AML-193 (cell line): Measurements from ENCODE around the gene RGP1.

Source experiments
- DNase-seq, 2 experiments: peaks; one replicate each; lab custom pipeline; 2025; lab: John Stamatoyannopoulos, UW

RGP1 gene

DNA sequence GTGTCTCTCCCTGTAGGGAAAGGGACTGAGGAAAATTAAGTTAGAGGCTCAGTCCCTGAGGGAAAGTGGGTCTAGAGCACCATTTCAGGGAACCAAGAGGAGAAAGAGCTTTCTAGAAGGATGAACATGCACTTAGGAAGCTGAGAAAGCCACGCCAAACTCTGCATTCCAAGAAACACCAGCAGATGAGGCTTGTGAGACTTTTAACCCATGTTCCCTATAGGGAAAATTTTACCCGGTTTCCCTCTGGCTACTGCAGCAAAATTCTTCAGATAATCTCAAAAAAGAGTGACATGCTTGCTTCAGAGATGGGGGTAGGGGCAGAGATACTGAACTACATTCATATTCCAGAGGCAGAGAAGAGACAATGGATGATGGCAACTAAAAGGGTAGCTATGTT lies 25.7 kb upstream of the RGP1 start:
- no peak for DNase-seq

DNA sequence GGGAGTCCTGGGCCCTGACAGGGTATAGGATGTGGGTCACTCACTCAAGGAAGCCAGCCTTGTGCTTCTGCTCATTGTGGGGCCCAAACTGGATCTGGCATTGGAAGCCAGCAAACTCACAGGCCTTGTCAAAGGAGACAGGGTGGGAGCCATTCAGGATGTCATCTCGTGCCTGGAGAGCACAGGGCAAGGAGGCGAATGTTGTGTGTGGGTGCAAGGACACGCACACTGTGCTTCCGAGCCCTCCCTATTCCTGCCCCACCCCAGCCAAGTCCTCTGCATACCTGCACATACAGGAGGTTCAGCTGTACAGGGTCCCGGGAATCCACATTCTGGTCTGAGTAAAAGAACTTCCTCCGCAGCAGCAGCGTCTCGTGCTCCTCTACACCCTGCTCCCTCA lies 25.2 kb upstream of the RGP1 start:
- no peak for DNase-seq

DNA sequence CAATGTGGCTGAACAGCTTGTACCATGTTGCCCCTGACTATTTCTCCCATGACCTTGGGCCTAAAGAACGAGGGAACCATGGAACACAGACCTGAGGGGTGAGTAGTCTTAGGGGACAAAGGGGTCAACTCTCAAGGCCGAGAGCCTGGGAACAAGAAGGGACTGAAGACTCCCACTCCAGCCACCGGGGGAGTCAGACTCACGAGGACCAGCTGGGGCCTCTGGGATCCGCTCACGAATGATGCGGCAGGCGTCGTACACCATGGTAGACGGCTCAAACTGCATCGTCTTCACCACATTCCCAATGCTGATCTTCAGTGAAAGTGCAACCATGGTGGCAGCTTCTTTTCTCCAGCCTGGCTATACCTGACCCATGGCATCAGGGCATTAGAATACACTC lies 23.7 kb upstream of the RGP1 start:
- DNase-seq: no peak

DNA sequence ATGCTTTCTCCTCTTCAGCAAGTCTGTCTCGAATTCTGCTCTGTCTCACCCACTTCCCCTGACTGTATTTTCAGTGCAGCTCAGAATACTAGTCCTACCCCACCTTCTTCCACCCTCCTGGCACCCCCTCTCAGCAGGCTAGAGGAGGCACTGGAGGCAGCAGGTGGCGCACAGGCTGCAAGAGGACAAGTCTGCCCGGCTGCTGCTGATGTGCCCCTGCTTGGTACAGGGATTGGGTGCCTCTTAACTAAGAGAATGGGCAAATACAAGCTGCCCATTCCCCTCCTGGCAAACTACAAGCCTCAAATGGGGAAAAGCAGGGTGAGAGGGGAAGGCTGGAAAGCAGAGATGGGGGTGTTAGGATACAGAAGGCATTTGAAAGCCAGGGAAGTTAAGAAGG lies 22.2 kb upstream of the RGP1 start:
- peak; percentile 23 to 36 for DNase-seq

DNA sequence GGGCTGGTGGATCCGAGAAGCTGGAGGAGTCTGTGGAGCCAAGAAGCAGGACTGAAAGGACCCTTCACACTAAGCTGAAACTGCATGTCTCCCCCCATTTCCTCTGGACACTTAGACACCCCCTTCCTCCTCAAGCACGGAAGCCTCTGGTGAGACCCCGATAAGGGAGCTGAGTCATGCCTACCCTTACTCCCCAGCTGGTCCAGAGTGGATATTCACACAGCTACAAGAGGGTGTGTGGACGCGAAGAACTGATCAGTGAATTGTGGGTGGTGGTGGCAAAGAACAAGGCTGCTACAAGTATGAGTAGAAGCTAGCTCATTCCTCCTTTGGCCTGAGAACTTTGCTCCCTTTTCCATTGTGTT lies 21.4 kb upstream of the RGP1 start:
- DNase-seq: no peak

DNA sequence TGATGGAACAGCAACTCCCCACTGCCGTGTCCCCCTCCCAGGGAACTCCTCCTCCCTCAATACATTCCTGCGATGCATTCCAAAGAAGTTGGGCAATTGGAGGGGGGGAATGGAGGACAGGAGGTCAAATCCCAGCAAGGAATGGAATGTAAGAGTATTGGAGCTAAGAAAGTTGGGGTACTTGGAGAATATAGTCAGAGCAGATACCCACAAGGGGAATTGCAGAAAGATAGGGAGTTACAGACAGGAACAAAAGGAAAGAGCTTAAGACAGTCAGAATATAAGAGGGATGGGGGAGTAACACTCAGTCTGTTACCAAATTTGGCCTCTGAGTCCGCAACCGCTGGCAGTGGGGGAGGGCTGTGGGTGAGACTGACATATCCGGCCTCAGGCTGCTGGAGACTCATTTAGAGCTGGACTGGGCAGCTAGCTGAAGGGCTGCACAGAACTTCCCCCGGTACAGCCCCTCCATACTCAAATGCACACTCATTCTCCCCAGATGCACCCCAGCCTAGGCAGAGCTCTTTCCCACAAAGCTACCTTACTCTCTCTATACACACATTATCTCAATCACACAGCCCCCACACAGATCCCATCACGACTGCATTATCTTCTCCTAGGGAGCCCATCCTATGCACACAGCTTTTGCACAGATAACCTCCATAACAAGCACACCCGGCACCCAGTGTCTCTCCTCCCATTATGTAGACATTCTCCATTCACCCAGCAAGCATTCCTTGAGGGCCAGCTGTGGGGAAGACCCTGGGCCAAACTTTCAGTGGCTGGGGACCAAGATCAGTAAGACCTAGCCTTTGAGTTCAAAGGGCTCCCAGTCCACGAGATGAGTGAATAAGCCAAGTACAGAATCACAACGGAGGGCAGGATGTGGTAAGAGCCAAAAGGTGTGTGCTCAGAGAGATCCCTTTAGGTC lies 20.8 kb upstream of the RGP1 start:
- DNase-seq: peak; percentile 73 to 74

DNA sequence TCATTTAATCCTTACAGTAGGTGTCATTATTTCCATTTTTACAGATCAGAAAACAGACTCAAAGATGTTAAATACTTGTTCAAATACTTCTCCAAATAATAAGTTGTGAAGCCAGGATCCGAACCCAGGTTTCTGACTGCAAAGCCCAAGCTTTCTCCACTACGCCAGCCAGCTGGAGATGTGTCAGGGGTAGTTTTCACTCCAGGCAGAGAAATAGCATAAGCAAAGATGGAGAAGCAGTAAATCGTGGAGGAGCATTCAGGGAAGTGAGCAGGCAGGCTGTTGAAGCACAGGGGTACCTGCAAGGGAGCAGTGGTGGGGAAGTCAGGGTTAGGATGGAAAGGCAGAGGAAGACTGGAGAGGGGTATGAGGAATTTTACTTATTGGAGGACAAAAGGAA lies 20.0 kb upstream of the RGP1 start:
- DNase-seq: no peak

DNA sequence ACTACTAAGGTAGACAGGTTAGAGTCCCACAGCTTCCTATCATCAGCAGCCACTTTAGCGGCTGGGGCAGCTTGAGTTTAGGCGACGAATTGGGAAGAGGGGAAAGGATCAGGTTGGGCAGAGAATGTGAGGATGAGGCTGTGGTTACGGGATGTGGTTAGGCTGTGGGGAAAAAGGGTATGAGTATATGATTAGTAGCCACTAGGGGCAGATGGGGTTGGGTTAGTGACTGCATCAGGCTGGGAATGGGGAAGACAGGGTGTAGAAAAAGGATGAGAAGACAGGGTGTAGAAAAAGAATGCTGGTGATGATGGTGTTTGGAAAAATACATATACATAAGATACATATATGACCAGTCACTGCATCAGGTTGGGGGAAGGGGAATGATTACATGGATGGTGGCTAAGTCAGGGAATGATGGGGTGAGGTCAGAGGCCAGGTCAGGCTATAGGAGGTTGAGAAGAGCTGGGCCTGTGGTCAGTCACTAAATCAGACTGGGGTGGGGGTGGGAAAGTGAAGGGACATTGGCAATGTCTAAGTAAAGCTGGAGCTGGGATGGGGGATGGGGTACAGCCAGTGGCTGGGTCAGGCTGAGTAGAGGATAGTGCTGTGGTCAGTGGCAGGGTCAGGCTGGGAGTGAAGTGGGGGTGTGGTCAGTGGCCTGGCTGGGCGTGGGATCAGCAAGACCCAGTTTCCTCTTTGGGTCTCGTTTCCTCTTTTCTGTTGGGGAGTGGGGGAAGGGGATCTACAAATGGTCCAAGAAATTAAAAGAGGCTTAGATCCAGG lies 19.2 kb upstream of the RGP1 start:
- peak; percentile 73 to 75 for DNase-seq

DNA sequence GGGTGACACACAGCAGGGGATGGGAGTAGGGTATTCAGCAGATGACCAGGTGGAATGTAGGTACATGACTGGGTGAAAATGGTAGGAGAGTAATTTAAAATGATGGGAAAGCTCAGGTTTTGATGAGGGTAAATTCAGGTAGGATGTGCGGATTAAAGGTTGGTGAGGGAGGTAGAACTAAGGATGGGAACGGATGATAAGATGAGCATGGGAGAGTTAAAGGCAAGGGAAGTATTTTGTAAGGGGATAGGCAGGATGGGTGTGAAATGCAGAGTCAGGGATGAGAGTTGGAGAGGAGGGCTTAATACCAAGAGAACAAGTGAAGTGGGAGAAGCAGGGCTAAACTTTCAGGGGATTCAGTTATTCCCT lies 18.6 kb upstream of the RGP1 start:
- no peak for DNase-seq

DNA sequence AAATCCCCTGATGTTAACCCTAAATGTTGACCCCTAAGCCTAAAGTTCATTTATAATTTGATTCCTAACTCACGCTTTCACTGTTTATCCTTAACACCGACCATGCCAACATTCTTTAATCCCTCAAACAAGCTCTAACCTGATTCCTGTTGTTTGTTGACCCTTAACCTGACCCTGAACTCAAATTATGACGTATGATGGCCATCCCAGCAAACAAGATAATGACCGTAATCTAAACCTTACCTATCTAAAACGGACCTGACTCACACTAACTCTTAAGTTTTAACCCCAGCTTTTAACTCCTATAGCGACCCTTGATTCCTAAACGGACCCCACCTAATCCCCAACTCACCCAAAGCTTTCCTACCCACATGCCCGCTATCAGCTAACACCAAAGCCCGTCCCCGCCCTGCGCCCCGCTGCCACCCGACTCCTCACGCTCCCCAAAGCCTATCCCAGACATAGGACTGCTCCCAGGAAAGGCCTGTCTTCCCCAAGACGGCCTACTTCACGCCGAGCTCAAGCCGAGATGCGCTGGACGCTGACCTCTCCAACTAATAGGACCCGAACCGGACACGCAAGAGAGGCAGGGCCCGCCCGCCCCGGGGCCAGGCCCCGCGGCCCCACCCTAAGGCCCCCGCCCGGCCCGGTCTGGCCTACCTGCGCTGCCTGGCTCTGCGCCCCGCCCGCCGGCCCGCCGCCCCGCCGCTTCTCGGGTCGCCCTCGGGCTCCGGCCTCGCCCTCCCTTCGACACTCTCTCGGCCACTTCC lies 17.5 kb upstream of the RGP1 start:
- DNase-seq: no peak

DNA sequence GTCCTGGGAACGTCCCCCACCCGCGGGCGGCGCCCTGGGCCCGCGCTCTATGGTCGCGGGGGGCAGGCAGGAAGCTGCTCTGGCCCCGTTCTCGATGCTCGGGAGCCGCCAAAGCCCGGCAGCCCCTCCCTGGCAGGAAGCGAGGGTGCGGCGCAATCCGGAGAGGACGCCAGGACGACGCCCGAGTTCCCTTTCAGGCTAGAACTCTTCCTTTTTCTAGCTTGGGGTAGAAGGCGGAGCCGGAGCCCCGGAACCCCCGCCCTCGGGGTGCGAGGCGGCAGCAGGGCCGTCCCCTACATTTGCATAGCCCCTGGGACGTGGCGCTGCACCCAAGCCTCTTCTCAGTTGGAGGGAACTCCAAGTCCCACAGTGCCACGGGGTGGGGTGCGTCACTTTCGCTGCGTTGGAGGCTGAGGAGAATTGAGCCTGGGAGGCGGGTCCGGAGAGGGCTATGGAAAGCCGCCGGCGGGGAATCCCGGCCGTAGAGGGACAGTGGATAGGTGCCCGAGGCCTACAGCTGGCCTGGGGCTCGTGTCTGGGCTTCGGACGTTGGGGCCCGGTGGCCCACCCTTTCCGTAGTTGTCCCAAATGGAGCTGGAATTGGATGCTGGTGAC lies 16.8 kb upstream of the RGP1 start, which contains the start of the genes CREB3 and TLN1:
TSS of gene CREB3 (plus strand) at position 482 of the 615 bp plus-strand sequence. CDS start at position 589, 107 bp downstream.
TSS of gene TLN1 (minus strand) at position 11 of the 615 bp plus-strand sequence. CDS start 6,501 bp downstream, outside the sequence.
- DNase-seq: peak; percentile 96 to 98

DNA sequence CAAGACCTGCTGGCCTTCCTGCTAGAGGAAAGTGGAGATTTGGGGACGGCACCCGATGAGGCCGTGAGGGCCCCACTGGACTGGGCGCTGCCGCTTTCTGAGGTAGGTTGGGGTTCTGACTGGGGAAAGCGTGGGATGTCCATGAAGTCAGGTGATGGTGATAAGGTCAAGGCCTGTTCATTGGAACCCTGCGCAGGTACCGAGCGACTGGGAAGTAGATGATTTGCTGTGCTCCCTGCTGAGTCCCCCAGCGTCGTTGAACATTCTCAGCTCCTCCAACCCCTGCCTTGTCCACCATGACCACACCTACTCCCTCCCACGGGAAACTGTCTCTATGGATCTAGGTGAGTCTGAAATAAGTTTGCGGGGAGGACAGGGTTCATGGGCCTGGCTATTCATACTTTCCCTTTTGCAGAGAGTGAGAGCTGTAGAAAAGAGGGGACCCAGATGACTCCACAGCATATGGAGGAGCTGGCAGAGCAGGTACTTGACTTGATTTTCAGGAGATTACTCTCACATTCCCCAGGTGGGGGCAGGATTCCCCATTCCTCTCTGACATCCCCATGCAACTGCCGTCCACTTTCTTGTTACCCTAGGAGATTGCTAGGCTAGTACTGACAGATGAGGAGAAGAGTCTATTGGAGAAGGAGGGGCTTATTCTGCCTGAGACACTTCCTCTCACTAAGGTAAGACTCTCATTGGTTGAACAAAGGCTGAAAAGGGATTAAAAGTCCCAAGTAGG lies 16.1 kb upstream of the RGP1 start:
- DNase-seq: peak; percentile 25 to 45

DNA sequence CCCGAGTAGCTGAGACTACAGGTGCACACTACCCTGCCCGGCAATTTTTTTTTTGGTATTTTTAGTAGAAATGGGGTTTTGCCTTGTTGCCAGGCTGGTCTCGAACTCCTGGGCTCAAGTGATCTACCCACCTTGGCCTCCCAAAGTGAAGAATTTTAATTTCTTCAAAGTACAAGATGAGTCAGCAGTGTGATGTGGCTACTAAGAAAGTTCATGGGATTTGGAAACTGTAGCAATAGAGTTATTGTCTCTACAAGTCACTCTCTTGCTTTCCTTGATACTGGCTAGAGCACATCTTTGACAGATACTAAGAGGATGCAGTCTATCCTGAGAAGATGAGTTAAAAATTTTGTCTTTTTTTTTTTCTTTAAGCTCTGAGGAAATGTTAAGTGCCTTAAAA lies 15.0 kb upstream of the RGP1 start:
- DNase-seq: no peak

DNA sequence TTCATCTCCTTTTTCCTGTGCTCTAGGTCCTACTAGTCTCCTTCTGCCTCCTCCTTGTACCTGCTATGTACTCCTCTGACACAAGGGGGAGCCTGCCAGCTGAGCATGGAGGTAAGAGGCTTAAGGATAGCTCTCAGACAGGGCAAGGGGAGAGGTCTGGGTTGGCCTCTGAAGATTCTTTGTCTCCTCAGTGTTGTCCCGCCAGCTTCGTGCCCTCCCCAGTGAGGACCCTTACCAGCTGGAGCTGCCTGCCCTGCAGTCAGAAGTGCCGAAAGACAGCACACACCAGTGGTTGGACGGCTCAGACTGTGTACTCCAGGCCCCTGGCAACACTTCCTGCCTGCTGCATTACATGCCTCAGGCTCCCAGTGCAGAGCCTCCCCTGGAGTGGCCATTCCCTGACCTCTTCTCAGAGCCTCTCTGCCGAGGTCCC lies 12.9 kb upstream of the RGP1 start:
- peak; percentile 77 for DNase-seq

DNA sequence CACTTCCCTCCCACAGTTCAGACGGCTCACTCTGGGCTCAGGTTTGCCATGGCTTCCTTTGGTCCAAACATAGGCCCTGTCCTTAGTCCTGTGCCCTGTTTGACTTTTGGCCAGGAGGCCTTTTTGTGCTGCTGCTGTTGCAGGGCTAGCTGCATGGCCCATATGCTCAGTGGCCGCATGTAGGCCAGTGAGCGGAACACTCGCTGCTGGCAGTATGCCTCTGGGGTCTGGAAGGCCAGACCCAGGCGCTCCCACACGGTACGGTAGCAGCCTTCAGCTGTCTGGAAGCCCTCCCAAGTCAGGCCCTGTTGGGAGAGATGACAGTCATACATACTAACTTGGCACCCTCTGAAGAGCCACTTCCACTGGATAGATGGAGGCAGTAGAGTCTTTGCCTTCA lies 11.9 kb upstream of the RGP1 start:
- no peak for DNase-seq

DNA sequence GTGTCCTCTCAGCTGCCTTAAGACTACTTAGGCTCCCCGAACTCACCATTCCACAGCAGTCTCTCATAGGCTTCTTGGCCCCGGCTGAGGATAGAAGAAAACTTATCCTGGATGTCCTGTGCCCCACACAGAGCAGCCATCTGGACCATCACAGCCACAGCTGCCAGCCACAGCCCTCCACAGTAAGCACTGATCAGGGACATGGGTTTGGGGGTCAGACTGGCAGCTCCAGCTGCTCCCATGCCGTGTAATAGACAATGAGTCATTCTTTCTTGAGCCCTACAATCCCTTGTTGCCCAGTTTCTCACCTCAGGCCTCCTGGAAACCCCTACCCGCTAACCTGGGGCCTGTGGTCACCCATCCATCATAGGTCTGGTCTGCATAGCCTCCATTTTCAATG lies 10.9 kb upstream of the RGP1 start:
- no peak for DNase-seq

DNA sequence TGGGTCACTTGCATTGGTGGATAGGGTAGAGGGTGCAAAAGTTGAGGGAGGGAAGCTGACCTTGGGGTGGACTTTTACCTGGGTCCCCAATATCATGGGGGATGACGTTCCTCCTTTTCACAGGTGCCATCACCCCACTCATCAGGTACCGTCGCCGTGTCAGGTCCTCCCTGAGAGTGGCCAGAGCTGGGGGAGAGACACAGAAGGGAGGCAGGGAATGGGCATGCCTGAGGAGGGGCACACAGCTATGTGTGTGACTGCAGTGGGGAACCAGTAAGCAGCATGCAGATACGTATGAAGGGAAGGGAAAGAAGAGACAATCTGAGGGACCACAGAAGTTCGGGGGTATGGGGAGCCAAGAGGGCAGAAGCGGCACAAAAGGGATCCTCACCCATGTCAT lies 10.2 kb upstream of the RGP1 start:
- DNase-seq: no peak

DNA sequence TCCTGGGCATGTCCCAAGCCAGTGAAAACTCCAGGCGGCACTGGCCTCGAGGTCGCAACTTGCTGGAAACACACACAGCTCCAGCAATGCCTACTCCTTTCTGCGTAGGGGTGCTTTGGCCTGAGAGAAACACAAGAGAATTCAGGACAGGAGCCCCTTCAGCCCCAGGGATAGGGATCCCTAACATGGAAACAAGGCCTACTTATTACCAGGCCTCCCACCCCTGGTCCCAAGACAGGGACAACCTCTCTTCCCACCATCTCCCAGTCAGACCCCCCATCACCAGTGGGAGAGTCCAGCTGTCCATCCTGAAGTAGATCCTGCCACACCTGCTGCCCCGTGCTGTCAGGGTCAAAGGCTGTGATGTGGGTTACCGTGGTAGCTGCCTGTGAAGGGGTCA lies 8.8 kb upstream of the RGP1 start:
- DNase-seq: no peak

DNA sequence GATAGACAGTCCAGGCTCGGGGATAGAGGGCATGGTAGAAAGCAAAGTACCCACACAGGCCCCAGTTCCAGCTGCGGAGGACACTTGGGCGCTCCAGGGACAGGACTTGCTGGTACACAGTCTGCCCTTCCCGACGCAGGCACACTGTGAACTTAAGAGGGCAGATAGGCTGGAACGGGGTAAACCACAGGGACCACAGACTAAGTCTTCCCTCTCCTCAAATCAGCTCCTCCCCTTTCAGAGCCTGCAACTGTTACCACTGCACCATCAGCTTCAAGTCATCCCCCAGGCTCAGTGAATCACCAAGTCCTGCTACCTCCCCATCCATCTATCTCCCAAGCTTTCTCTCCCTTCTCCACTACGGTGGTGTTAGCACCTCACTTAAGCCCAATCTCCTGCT lies 7.3 kb upstream of the RGP1 start:
- DNase-seq: no peak

DNA sequence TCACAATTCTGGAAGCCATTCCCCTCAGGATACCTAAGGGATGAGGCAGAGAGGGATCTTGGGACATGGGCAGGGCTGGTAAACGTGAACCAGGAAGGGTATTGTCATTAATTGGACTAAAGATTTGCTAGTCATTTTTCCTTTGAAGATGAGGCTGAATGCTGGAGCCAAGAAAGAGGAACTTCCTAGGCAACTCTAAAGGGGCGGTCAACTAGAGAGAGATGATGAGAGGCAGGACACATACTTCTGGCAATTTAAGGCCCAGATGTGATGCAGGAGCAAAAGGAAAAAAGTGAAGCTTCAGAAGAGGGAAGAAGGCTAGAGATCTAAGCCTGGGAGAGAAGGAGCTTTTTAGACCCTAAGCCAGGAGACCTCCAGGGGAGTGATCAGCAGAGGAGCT lies 5.6 kb upstream of the RGP1 start:
- peak in 1 of 2 experiments; percentile 14 for DNase-seq

DNA sequence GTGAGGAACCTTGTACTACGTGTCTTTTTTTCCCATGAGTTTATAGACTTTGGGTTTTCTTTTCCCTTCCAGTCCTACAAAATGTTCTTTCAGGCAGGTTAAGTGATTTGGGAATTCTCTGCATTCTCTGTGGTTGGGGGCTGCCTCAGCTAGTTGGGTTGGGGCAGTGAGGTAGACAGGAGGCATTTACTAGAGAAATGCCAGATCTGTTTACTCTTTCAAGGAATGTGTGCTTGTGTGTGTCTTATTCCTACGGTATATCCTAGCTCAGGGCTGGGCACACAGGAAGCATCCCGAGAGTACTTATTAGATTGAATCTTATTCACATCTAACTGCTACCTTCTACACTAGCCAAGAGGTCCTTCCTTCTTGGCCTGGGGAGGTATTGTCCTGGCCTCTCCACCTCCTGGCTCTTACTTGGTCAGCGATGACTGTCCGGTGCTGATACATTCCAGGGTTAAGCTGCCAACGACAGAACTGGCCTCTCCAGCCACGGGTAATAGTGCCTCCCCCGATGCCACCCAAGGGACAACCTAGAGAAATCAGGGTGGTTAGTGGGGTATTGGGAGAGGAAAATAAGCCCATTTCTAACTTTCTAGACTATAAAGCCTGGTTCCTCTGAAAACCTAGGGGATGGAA lies 5.1 kb upstream of the RGP1 start:
- no peak for DNase-seq
